SK-N-MC (cell line): ENCODE results near the gene ARPC4.
A peak's percentile ranks its signal among the peaks of the same experiment; 100 is the strongest.

Experiments used
- EZH2 ChIP-seq: fragments of 200-600 bp; sonication (generic); IDR thresholded peaks from one replicate; pipeline ENCODE4 v1.6.1; 2017; ENCODE audit warnings: antibody characterized with exemption
- FOXP2 ChIP-seq: optimal IDR thresholded peaks from 2 replicates; pipeline ENCODE3; 2011; ENCODE audit warnings: mild to moderate bottlenecking, moderate library complexity; ENCODE audit not compliant: insufficient read depth; ENCODE audit errors: extremely low read length, control extremely low read depth
- POLR2AphosphoS5 ChIP-seq: IDR thresholded peaks from 2 replicates; pipeline ENCODE4 v1.6.1; 2012; ENCODE audit warnings: mild to moderate bottlenecking, low read depth, low read length, borderline replicate concordance

- no peak for TF ChIP-seq EZH2
- peak; percentile 29; the same call in 1 of the 2 replicates for TF ChIP-seq POLR2AphosphoS5
- no peak for TF ChIP-seq FOXP2
Observed at GRCh38 chr3:9769426-9770275, 23.2 kb upstream of the ARPC4 start, which contains the start of gene CAMK1.
